ENCODE measurements around the gene ZNF605. TPM values are rescaled to one million over a fixed set of nuclear protein-coding genes. Genes with fewer than 3 reads are reported as not detected.
"Not testable (repeated sequence)": the region's sequence is repeated elsewhere in the genome, so short reads cannot be mapped to it uniquely, and the experiment has no call there.

Gene ZNF605
- total and polyA plus RNA-seq, 2 of the 4 experiments (the other 2 are of a cell fraction), result 3.6 to 9.9 TPM

GRCh38 chr12:132938807-132939206 lies 17.3 kb downstream of the ZNF605 start:
- in situ Hi-C loops (cut with MboI; ENCODE audit: low sequenced_read_pairs); H3K4me1 ChIP-seq (ENCODE audit: control insufficient read depth, insufficient read depth, low read length); H3K27me3 ChIP-seq (ENCODE audit: control insufficient read depth, insufficient read depth, low read length); H3K18ac ChIP-seq (ENCODE audit: low read depth, low read length); H3K4me2 ChIP-seq (ENCODE audit: low read depth, low read length); H3K23ac ChIP-seq (ENCODE audit: low read depth, low read length); H2AFZ ChIP-seq (replicated peaks; ENCODE audit: low read length, poor library complexity); intact Hi-C loops (cut with micrococcal nuclease); H3K4ac ChIP-seq (ENCODE audit: low read depth, low read length); H4K91ac ChIP-seq (ENCODE audit: insufficient read depth, low read depth, low read length); H2AK5ac ChIP-seq (ENCODE audit: low read depth, low read length); H2BK5ac ChIP-seq (ENCODE audit: low read depth, low read length, poor library complexity, severe bottlenecking); H3K14ac ChIP-seq (replicated peaks; ENCODE audit: low read depth, low read length); H2BK15ac ChIP-seq (ENCODE audit: low read depth, low read length); CTCF ChIA-PET; H4K20me1 ChIP-seq (ENCODE audit: insufficient read depth, low read length); POLR2A ChIA-PET (ENCODE audit: unreplicated experiment); H3K9ac ChIP-seq (ENCODE audit: low read depth, low read length); H3K9me1 ChIP-seq (ENCODE audit: insufficient read depth, low read length); dilution Hi-C loops (cut with HindIII; ENCODE audit: low sequenced_read_pairs, unreplicated experiment); H4K5ac ChIP-seq (ENCODE audit: low read depth, low read length); H2AK9ac ChIP-seq (replicated peaks; ENCODE audit: low read depth, low read length, poor library complexity); H3K79me1 ChIP-seq (ENCODE audit: low read depth in 1 of 2, low read length in 2 of 2); H3K27ac ChIP-seq (ENCODE audit: insufficient read depth, low read length); H3K4me3 ChIP-seq (ENCODE audit: insufficient read depth, low read depth, low read length); H2BK120ac ChIP-seq (ENCODE audit: low read depth, low read length); DNase-seq; ATAC-seq (ENCODE audit: low read depth); BruUV-seq (replicated peaks); H2BK20ac ChIP-seq (ENCODE audit: low read depth, low read length); H3K56ac ChIP-seq (ENCODE audit: extremely low read depth, insufficient read depth, low read length); H4K8ac ChIP-seq (ENCODE audit: low read depth in 2 of 2, low read length in 2 of 2): not testable (repeated sequence)
- no CpG with 5 or more reads among the region's 25 CpGs for WGBS, 2 experiments (ENCODE audit: extremely low coverage in 2 of 2, insufficient read length in 1 of 2)
- Histone ChIP-seq H3K9me3 (ENCODE audit: control insufficient read depth, insufficient read depth, low read length) (peaks cover 59% of the 10 kb centered on the region), H3K36me3 (ENCODE audit: control insufficient read depth, insufficient read depth, low read length) (peaks cover 37% of the 10 kb centered on the region)

All from IMR-90 (cell line).